GM12878 (cell line): ENCODE data around the gene PTCH2. TPM values are rescaled to one million over a fixed set of nuclear protein-coding genes. Genes with fewer than 3 reads are reported as not detected.

Source experiments
- BCL11A ChIP-seq: IDR thresholded peaks from 2 replicates; pipeline ENCODE4 v1.6.1; 2011; ENCODE audit warnings: low read depth, low read length
- CBX3 ChIP-seq: fragments of 200-600 bp; sonication (generic); IDR thresholded peaks from 2 replicates; pipeline ENCODE4 v1.6.1; 2016; ENCODE audit warnings: low read depth, borderline replicate concordance
- CEBPB ChIP-seq, 2 experiments: fragments of 150-350 bp in 1 of 2; IDR thresholded peaks; 2 replicates each; pipeline ENCODE4 v1.6.1; 2012 to 2014; ENCODE audit warnings: low read depth in 2 of 2, low read length in 2 of 2, borderline replicate concordance in 1 of 2, inconsistent platforms in 1 of 2
- CHD1 ChIP-seq: IDR thresholded peaks from 2 replicates; pipeline ENCODE4 v1.6.1; 2012; ENCODE audit warnings: low read depth, low read length, improper control_type of control experiment
- IKZF1 ChIP-seq: fragments of 450-650 bp; conservative IDR thresholded peaks from 2 replicates; pipeline ENCODE4 v1.6.1; 2017; ENCODE audit warnings: antibody characterized with exemption, mild to moderate bottlenecking
- IRF5 ChIP-seq: fragments of 450-650 bp; IDR thresholded peaks from 2 replicates; pipeline ENCODE4 v1.6.1; 2017; ENCODE audit warnings: borderline replicate concordance
- JUNB ChIP-seq: IDR thresholded peaks from 2 replicates; pipeline ENCODE4 v1.6.1; 2016; ENCODE audit warnings: antibody characterized with exemption, mild to moderate bottlenecking
- MYB ChIP-seq: fragments of 150-350 bp; IDR thresholded peaks from 2 replicates; pipeline ENCODE4 v1.6.1; 2014; ENCODE audit warnings: mild to moderate bottlenecking, low read depth, low read length, borderline replicate concordance
- NBN ChIP-seq: fragments of 450-650 bp; IDR thresholded peaks from 2 replicates; pipeline ENCODE4 v1.6.1; 2016
- NFIC ChIP-seq: IDR thresholded peaks from 2 replicates; pipeline ENCODE4 v1.6.1; 2012; ENCODE audit warnings: low read depth, mild to moderate bottlenecking, inconsistent platforms, low read length, moderate library complexity
- NR2F1 ChIP-seq: fragments of 450-650 bp; conservative IDR thresholded peaks from 2 replicates; pipeline ENCODE4 v1.6.1; 2017; ENCODE audit warnings: mild to moderate bottlenecking
- POLR2AphosphoS2 ChIP-seq: IDR thresholded peaks from 2 replicates; pipeline ENCODE4 v1.6.1; 2011; ENCODE audit warnings: low read depth, mild to moderate bottlenecking, low read length, improper control_type of control experiment, moderate library complexity
- RELA ChIP-seq: fragments of 450-650 bp; IDR thresholded peaks from 2 replicates; pipeline ENCODE4 v1.8.0; 2014; ENCODE audit warnings: borderline replicate concordance; ENCODE audit not compliant: partially characterized antibody
- RFX5 ChIP-seq: IDR thresholded peaks from 2 replicates; pipeline ENCODE4 v1.6.1; 2011; ENCODE audit warnings: low read depth, low read length, improper control_type of control experiment
- SIN3A ChIP-seq: IDR thresholded peaks from 2 replicates; pipeline ENCODE4 v1.6.1; 2012; ENCODE audit warnings: low read depth, low read length, improper control_type of control experiment
- SKIL ChIP-seq: fragments of 450-650 bp; IDR thresholded peaks from 2 replicates; pipeline ENCODE4 v1.6.1; 2017; ENCODE audit warnings: mild to moderate bottlenecking, low read depth, inconsistent platforms; ENCODE audit not compliant: poor library complexity, severe bottlenecking
- SMAD5 ChIP-seq: IDR thresholded peaks from 2 replicates; pipeline ENCODE4 v1.6.1; 2016; ENCODE audit warnings: antibody characterized with exemption, low read depth
- SMARCA5 ChIP-seq: fragments of 450-650 bp; IDR thresholded peaks from 2 replicates; pipeline ENCODE4 v1.6.1; 2017; ENCODE audit warnings: mild to moderate bottlenecking
- USF1 ChIP-seq: IDR thresholded peaks from 2 replicates; pipeline ENCODE4 v1.6.1; 2011; ENCODE audit warnings: borderline replicate concordance, low read depth, mild to moderate bottlenecking, moderate library complexity, mixed read lengths, low read length; ENCODE audit not compliant: insufficient read depth; ENCODE audit errors: extremely low read length
- WRNIP1 ChIP-seq: IDR thresholded peaks from 2 replicates; pipeline ENCODE4 v1.6.1; 2011; ENCODE audit warnings: low read depth, low read length, improper control_type of control experiment, borderline replicate concordance
- ZNF217 ChIP-seq: fragments of 450-650 bp; IDR thresholded peaks from 2 replicates; pipeline ENCODE4 v1.6.1; 2017; ENCODE audit warnings: antibody characterized with exemption, mild to moderate bottlenecking
- ZNF622 ChIP-seq: fragments of 450-650 bp; IDR thresholded peaks from 2 replicates; pipeline ENCODE4 v1.6.1; 2017; ENCODE audit warnings: mild to moderate bottlenecking, inconsistent platforms
- polyA plus RNA-seq, 11 experiments: library from polyadenylated mRNA; depleted of rRNA in 4 of 11; unstranded in 6 of 11; stranded (reverse) in 5 of 11; fragments of >200 nt; fragmentation: Nextera tagmentation in 4 of 11; fragmentation: Illumina TruSeq in 1 of 11; extraction: Ambion mirVana in 4 of 11; extraction: Trizol in 1 of 11; gene quantifications; 1 replicate in 1 of 11; 2 replicates in 10 of 11; pipeline versions ENCODE4 v1.2.1 to v1.2.3, GENCODE V29; 2011 to 2016; ENCODE audit warnings: inconsistent platforms in 2 of 11, missing spikeins in 2 of 11, low read depth in 1 of 11
- total RNA-seq, 4 experiments: library from RNA; depleted of rRNA in 3 of 4; stranded (reverse); fragments of >200 nt in 3 of 4; fragmentation: Illumina TruSeq in 1 of 4; extraction: Trizol in 1 of 4; gene quantifications; 2 replicates each; pipeline versions ENCODE4 v1.2.1 to v1.2.3, GENCODE V29; 2013 to 2021
- TF ChIP-seq, protein P1 (sequence below): fragments of 450-650 bp; IDR thresholded peaks from 2 replicates; pipeline ENCODE4 v1.6.1; 2017; ENCODE audit warnings: mild to moderate bottlenecking, moderate library complexity

The PTCH2 gene
- total and polyA plus RNA-seq, 10 of the 15 experiments (the other 5 are each of a cell fraction or from before 2014, with no cell fraction given), result 0.03 to 8.4 (median 0.10) TPM

DNA sequence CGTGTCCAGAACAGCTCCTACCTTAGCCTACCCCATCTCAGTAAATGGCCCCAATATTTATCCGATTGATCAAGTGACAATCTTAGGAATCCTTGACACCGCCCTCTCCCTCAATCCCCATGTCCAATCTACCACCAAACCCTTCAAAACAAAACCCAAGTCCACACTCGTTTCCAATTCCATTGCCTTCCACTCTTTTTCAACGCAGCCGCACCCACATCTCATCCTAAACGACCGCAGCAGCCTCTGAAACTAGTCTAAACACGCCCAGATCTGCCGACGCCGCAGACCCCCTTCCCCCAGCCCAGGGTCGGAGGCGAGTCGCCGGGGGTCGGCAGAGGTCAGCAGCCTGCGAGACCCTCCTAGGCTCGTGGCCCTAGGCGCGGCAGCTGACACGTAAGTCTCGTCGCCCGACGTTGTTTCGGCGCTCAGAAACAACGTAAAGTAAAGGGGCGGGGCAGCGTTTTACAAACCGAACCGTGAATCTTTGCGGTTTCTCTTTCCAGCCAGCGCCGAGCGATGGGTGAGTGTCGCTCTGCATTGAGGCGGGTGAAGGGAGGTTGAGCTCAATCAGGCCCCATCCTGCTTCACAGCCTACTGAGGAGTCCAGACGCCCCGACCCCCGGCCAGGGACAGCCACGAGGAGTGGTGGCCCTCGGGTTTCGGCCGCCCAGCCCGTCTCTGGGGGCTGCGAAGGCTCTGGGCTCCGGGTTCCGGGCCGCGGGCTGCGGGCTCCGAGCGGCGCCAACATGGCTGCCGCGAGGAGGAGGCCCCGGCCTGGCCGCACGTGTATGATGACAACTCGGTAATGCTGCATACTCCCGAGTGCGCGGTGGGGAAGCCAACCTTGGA lies 67.7 kb downstream of the PTCH2 start, which contains the start of gene RPS8 (continued):
- TF ChIP-seq SIN3A, result peak; percentile 87
- no peak for TF ChIP-seq RELA
- TF ChIP-seq CHD1, result peak; percentile 57; the same call in 1 of the 2 replicates
- TF ChIP-seq NR2F1, result peak; percentile 99
- TF ChIP-seq ZNF622, result no peak
- peak; percentile 72 for TF ChIP-seq IKZF1
- TF ChIP-seq ZNF217, result peak; percentile 39; the same call in 1 of the 2 replicates
- peak; percentile 98 for TF ChIP-seq SMAD5
- TF ChIP-seq USF1, result peak; percentile 14
- TF ChIP-seq JUNB, result 0 out of 2 replicates have a peak, but pooled peaks have one; percentile 3
- TF ChIP-seq SKIL, result no peak
- peak; percentile 99 for TF ChIP-seq NBN
- TF ChIP-seq, protein P1, sequence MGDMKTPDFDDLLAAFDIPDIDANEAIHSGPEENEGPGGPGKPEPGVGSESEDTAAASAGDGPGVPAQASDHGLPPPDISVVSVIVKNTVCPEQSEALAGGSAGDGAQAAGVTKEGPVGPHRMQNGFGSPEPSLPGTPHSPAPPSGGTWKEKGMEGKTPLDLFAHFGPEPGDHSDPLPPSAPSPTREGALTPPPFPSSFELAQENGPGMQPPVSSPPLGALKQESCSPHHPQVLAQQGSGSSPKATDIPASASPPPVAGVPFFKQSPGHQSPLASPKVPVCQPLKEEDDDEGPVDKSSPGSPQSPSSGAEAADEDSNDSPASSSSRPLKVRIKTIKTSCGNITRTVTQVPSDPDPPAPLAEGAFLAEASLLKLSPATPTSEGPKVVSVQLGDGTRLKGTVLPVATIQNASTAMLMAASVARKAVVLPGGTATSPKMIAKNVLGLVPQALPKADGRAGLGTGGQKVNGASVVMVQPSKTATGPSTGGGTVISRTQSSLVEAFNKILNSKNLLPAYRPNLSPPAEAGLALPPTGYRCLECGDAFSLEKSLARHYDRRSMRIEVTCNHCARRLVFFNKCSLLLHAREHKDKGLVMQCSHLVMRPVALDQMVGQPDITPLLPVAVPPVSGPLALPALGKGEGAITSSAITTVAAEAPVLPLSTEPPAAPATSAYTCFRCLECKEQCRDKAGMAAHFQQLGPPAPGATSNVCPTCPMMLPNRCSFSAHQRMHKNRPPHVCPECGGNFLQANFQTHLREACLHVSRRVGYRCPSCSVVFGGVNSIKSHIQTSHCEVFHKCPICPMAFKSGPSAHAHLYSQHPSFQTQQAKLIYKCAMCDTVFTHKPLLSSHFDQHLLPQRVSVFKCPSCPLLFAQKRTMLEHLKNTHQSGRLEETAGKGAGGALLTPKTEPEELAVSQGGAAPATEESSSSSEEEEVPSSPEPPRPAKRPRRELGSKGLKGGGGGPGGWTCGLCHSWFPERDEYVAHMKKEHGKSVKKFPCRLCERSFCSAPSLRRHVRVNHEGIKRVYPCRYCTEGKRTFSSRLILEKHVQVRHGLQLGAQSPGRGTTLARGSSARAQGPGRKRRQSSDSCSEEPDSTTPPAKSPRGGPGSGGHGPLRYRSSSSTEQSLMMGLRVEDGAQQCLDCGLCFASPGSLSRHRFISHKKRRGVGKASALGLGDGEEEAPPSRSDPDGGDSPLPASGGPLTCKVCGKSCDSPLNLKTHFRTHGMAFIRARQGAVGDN, result peak; percentile 96
- no peak for TF ChIP-seq WRNIP1
- TF ChIP-seq CEBPB (IDR thresholded peaks at IDR 0.05; ENCODE audit: borderline replicate concordance in 1 of 2, low read depth in 2 of 2, low read length in 2 of 2), result no peak
- peak; percentile 47; the same call in 1 of the 2 replicates for TF ChIP-seq NFIC
- 0 out of 2 replicates have a peak, but pooled peaks have one; percentile 61 for TF ChIP-seq MYB
- TF ChIP-seq POLR2AphosphoS2, result peak; percentile 97
- no peak for TF ChIP-seq IRF5
- no peak for TF ChIP-seq RFX5
- 0 out of 2 replicates have a peak, but pooled peaks have one; percentile 60 for TF ChIP-seq SMARCA5
- TF ChIP-seq CBX3, result no peak
- TF ChIP-seq BCL11A, result peak; percentile 54; the same call in 1 of the 2 replicates
